HL-60 (cell line): ENCODE results near the gene CLECL1.
"Not testable (repeated sequence)": the region's sequence is repeated elsewhere in the genome, so short reads cannot be mapped to it uniquely, and the experiment has no call there.

ENCODE experiments used
- DNase-seq, 2 experiments: peaks; one replicate each; pipeline ENCODE4 v3.0.0-alpha.2; 2010 to 2020; ENCODE audit warnings: low read depth in 1 of 2, low spot score in 1 of 2
- H3K27ac ChIP-seq: fragments of 250-450 bp; sonication (Bioruptor Pico); replicated peaks from 2 replicates; pipeline ENCODE4 v1.5.1; 2020; ENCODE audit warnings: mild to moderate bottlenecking, moderate library complexity
- H3K27me3 ChIP-seq: fragments of 250-450 bp; sonication (Bioruptor Pico); 2 replicates; pipeline ENCODE4 v1.5.1; 2021; ENCODE audit warnings: mild to moderate bottlenecking, moderate library complexity; ENCODE audit not compliant: insufficient read depth, poor library complexity, severe bottlenecking
- H3K4me3 ChIP-seq: replicated peaks from 2 replicates; pipeline ENCODE4 v1.5.1; 2011; ENCODE audit warnings: mild to moderate bottlenecking, control low read depth, low read length; ENCODE audit not compliant: insufficient read depth
- CTCF ChIP-seq: IDR thresholded peaks from one replicate; pipeline ENCODE4 v1.5.1; 2011; ENCODE audit warnings: low read length, control low read depth, inconsistent platforms; ENCODE audit not compliant: insufficient read depth
- GABPA ChIP-seq: IDR thresholded peaks from 2 replicates; pipeline ENCODE4 v1.6.1; 2012; ENCODE audit warnings: low read depth
- POLR2AphosphoS5 ChIP-seq: IDR thresholded peaks from 2 replicates; pipeline ENCODE4 v1.6.1; 2012; ENCODE audit warnings: low read depth
- SPI1 ChIP-seq: IDR thresholded peaks from 2 replicates; pipeline ENCODE4 v1.6.1; 2012; ENCODE audit warnings: low read depth, mild to moderate bottlenecking, borderline replicate concordance
- TF ChIP-seq, protein P1 (sequence below): IDR thresholded peaks from 2 replicates; pipeline ENCODE4 v1.6.1; 2012; ENCODE audit warnings: low read depth; ENCODE audit not compliant: insufficient replicate concordance

CLECL1 gene

DNA sequence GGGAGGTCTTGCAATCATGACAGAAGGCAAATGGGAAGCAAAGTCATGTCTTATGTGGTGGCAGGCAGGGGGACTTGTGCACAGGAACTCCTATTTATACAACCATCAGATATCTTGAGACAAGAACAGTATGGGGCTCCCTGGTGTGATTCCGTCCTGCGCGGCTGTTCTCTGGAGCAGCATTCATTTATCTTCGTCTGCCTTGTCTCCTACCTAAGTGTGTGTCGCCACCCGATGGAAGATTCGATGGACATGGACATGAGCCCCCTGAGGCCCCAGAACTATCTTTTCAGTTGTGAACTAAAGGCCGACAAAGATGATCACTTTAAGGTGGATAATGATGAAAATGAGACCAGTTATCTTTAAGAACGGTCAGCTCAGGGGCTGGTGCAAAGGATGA lies 37.7 kb downstream of the CLECL1 start:
- not testable (repeated sequence) for H3K27me3 ChIP-seq, H3K4me3 ChIP-seq, DNase-seq, H3K27ac ChIP-seq

DNA sequence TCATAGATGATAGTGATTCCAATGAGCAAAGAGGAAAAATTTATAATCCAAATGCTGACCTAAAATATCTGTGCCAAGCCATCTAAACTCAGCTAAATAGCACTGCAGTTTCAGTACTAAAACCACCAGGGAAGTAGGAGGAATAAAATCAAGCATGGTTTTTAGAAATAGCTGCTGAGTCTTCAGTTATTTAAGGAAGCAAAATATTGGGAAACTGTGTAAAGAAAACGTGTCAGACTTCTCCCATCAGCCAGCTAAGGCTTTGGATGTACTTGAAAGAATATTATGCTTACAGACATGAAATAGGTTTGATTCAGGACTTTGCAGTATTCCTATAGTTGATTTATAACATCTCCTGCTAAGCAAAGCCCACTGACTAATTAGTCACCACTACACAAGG lies 38.7 kb downstream of the CLECL1 start:
- no peak overlapping the region for H3K27ac ChIP-seq
- H3K27me3 ChIP-seq = no peaks in the 10 kb centered on the region
- no peak overlapping the region for H3K4me3 ChIP-seq
- TF ChIP-seq CTCF = no peak
- no peak for TF ChIP-seq POLR2AphosphoS5
- no peak for TF ChIP-seq SPI1
- TF ChIP-seq GABPA = no peak
- TF ChIP-seq, protein P1, sequence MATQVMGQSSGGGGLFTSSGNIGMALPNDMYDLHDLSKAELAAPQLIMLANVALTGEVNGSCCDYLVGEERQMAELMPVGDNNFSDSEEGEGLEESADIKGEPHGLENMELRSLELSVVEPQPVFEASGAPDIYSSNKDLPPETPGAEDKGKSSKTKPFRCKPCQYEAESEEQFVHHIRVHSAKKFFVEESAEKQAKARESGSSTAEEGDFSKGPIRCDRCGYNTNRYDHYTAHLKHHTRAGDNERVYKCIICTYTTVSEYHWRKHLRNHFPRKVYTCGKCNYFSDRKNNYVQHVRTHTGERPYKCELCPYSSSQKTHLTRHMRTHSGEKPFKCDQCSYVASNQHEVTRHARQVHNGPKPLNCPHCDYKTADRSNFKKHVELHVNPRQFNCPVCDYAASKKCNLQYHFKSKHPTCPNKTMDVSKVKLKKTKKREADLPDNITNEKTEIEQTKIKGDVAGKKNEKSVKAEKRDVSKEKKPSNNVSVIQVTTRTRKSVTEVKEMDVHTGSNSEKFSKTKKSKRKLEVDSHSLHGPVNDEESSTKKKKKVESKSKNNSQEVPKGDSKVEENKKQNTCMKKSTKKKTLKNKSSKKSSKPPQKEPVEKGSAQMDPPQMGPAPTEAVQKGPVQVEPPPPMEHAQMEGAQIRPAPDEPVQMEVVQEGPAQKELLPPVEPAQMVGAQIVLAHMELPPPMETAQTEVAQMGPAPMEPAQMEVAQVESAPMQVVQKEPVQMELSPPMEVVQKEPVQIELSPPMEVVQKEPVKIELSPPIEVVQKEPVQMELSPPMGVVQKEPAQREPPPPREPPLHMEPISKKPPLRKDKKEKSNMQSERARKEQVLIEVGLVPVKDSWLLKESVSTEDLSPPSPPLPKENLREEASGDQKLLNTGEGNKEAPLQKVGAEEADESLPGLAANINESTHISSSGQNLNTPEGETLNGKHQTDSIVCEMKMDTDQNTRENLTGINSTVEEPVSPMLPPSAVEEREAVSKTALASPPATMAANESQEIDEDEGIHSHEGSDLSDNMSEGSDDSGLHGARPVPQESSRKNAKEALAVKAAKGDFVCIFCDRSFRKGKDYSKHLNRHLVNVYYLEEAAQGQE = no peak
- no peak for DNase-seq

DNA sequence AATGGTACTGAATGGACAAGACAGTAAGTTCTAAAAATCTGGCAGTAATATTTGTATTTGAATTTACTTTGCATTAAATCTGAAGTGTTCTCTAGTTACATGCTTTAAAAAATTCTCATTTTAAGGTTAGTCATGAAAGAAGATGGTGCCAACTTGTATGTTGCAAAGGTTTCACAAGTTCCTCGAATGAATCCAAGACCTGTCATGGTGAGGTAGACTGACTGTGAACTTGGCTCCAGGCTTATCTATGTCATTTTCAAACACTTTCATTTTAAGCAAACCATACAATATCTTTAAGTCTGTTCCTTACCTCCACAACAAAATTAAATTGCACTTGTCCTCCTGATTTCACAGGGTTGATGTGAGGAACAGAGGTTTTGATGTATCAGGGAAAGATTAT lies 40.0 kb downstream of the CLECL1 start:
- no peak for DNase-seq
- TF ChIP-seq, protein P1 = no peak
- TF ChIP-seq CTCF (no peak), POLR2AphosphoS5 (no peak), SPI1 (no peak), GABPA (no peak)
- Histone ChIP-seq H3K27me3 (no peaks in the 10 kb centered on the region), H3K27ac (no peak overlapping the region), H3K4me3 (no peak overlapping the region)

DNA sequence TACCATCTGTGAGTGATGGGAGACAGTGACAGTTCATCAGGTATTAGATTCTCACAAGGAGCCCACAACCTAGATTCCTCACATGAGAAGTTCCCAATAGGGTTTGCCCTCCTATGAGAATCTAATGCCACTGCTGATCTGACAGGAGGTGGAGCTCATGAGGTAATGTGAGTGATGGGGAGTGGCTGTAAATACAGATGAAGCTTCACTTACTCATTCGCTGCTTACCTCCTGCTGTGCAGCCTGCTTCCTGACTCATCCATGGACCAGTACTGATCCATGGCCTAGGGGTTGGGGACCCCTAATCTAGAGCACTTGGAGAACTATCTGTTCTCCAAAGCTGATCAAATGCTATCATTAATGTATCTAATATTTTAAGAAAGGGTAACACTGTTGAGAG lies 45.7 kb downstream of the CLECL1 start:
- Histone ChIP-seq H3K4me3 (no peak overlapping the region), H3K27ac (no peak overlapping the region), H3K27me3 (no peaks in the 10 kb centered on the region)
- DNase-seq = no peak
- TF ChIP-seq, protein P1 = no peak
- no peak for TF ChIP-seq CTCF
- no peak for TF ChIP-seq GABPA
